Peyer's patch (tissue), 4 donors: Measurements from ENCODE around the gene ZNF723. TPM values are rescaled to one million over a fixed set of nuclear protein-coding genes. Genes with fewer than 3 reads are reported as not detected.

Experiments used
- DNase-seq, 3 donors: peaks; one replicate each; pipeline ENCODE4 v3.0.0-alpha.2; 2017 to 2019
- H3K27ac ChIP-seq, 4 donors: fragments of 200-600 bp; sonication (generic); one replicate each; pipeline ENCODE4 v1.5.1; 2016 to 2019
- H3K27me3 ChIP-seq, 2 donors: fragments of 200-600 bp; sonication (generic); one replicate each; pipeline ENCODE4 v1.5.1; 2019
- H3K36me3 ChIP-seq, 3 donors: fragments of 200-600 bp; sonication (generic); one replicate each; pipeline ENCODE4 v1.5.1; 2016 to 2019
- H3K4me1 ChIP-seq, 4 donors: fragments of 200-600 bp; sonication (generic); one replicate each; pipeline ENCODE4 v1.5.1; 2016 to 2019
- H3K4me3 ChIP-seq, 4 donors: fragments of 200-600 bp; sonication (generic); 1 replicate in 3 of 4; 2 replicates in 1 of 4; pipeline ENCODE4 v1.5.1; 2016 to 2019; ENCODE audit warnings: mild to moderate bottlenecking in 1 of 4
- H3K9me3 ChIP-seq, 4 donors: fragments of 200-600 bp; sonication (generic); one replicate each; pipeline ENCODE4 v1.5.1; 2016 to 2019; ENCODE audit warnings: mild to moderate bottlenecking in 1 of 4
- POLR2A ChIP-seq, 2 donors: fragments of 450-650 bp; IDR thresholded peaks; one replicate each; pipeline ENCODE4 v1.5.1; 2017; ENCODE audit warnings: antibody characterized with exemption in 2 of 2, mild to moderate bottlenecking in 2 of 2, moderate library complexity in 2 of 2
- small RNA-seq, 2 donors: library from RNA; depleted of rRNA; stranded (forward); fragments of <200 nt; gene quantifications; one replicate each; pipeline ENCODE3, GENCODE V24; 2016
- total RNA-seq, 4 donors: library from RNA; depleted of rRNA; stranded (reverse); fragments of >200 nt; gene quantifications; one replicate each; pipeline ENCODE4 v1.1.0, GENCODE V29; 2016
- TF ChIP-seq, protein P1 (sequence below), 6 experiments: fragments of 450-650 bp in 4 of 6; fragments of 200-600 bp in 2 of 6; sonication (generic) in 1 of 6; IDR thresholded peaks; one replicate each; pipeline ENCODE4 v1.5.1; 2017 to 2019; ENCODE audit warnings: antibody characterized with exemption in 6 of 6, mild to moderate bottlenecking in 3 of 6, moderate library complexity in 1 of 6

The ZNF723 gene
- total RNA-seq, 4 donors from 2014 or later = not detected

GRCh38 chr19:22901431-22902130, 69.5 kb downstream of the ZNF723 start:
- Histone ChIP-seq H3K36me3 (no peaks in the 10 kb centered on the region), H3K4me3 (no peak overlapping the region), H3K9me3 (peaks cover 0 to 26% (median 5%) of the 10 kb centered on the region in 4 donors), H3K4me1 (no peaks in the 10 kb centered on the region), H3K27ac (no peak overlapping the region), H3K27me3 (no peaks in the 10 kb centered on the region)
- DNase-seq = no peak
- no peak for TF ChIP-seq POLR2A (IDR thresholded peaks at IDR 0.05)
- TF ChIP-seq, protein P1, sequence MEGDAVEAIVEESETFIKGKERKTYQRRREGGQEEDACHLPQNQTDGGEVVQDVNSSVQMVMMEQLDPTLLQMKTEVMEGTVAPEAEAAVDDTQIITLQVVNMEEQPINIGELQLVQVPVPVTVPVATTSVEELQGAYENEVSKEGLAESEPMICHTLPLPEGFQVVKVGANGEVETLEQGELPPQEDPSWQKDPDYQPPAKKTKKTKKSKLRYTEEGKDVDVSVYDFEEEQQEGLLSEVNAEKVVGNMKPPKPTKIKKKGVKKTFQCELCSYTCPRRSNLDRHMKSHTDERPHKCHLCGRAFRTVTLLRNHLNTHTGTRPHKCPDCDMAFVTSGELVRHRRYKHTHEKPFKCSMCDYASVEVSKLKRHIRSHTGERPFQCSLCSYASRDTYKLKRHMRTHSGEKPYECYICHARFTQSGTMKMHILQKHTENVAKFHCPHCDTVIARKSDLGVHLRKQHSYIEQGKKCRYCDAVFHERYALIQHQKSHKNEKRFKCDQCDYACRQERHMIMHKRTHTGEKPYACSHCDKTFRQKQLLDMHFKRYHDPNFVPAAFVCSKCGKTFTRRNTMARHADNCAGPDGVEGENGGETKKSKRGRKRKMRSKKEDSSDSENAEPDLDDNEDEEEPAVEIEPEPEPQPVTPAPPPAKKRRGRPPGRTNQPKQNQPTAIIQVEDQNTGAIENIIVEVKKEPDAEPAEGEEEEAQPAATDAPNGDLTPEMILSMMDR (IDR thresholded peaks at IDR 0.05) = no peak

Small RNA genes within 50 kb of the gene (small RNA-seq; reads per million reads assigned to genes)
- gene VN1R88P = 0 reads per million in 2 donors

Other genes with a start within 250 kb of the ZNF723 start
- under 1 TPM in 2 of 4 donors, not detected in 2; 0.27 to 0.38 TPM for gene ZNF492, start 198.0 kb upstream of the ZNF723 start, total RNA-seq
- not detected for gene ZNF99, start 48.1 kb upstream of the ZNF723 start, total RNA-seq
- under 1 TPM in 2 of 4 donors, not detected in 2; 0.57 to 0.67 TPM for gene ZNF728, start 170.9 kb downstream of the ZNF723 start, total RNA-seq